PFSK-1 (cell line): ENCODE data around the gene TMEM17.

ENCODE experiments used
- FOXP2 ChIP-seq: optimal IDR thresholded peaks from 2 replicates; pipeline ENCODE3; 2011; ENCODE audit warnings: borderline replicate concordance, control low read depth, inconsistent platforms; ENCODE audit not compliant: insufficient read depth; ENCODE audit errors: extremely low read length, extremely low read depth
- POLR2AphosphoS5 ChIP-seq: IDR thresholded peaks from 2 replicates; pipeline ENCODE4 v1.6.1; 2012; ENCODE audit warnings: low read depth, mild to moderate bottlenecking, control low read depth, low read length, moderate library complexity
- SIN3A ChIP-seq: IDR thresholded peaks from 2 replicates; pipeline ENCODE4 v1.6.1; 2012; ENCODE audit warnings: mild to moderate bottlenecking, low read length, moderate library complexity, borderline replicate concordance; ENCODE audit not compliant: insufficient read depth
- TF ChIP-seq, protein P1 (sequence below), 2 experiments: IDR thresholded peaks; 2 replicates each; pipeline versions ENCODE4 v1.6.1 to v1.8.0; 2011 to 2012; ENCODE audit warnings: low read depth in 2 of 2, low read length in 2 of 2, control low read depth in 1 of 2, inconsistent platforms in 1 of 2, mild to moderate bottlenecking in 1 of 2, moderate library complexity in 1 of 2; ENCODE audit not compliant: insufficient read depth in 1 of 2

DNA sequence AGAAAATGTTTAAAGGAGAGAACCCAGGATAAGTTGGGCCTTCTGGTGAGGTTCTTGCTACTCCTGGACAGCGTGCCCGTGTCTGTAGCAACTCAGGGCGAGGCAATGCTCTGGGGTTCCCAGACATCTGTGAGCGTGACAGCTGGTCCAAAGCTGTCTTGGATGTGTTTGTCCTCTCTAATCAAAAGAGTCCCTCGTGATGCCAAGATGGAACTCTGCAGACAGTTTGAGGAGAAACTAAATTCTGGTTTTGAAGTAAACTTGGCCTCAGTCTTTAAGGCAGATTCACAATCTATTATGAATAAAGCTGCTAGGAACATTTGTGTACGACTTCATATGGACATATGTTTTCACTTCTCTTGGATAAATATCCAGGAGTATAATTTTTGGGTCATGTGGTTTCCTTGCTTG is 47.3 kb downstream of the TMEM17 start:
- TF ChIP-seq, protein P1, sequence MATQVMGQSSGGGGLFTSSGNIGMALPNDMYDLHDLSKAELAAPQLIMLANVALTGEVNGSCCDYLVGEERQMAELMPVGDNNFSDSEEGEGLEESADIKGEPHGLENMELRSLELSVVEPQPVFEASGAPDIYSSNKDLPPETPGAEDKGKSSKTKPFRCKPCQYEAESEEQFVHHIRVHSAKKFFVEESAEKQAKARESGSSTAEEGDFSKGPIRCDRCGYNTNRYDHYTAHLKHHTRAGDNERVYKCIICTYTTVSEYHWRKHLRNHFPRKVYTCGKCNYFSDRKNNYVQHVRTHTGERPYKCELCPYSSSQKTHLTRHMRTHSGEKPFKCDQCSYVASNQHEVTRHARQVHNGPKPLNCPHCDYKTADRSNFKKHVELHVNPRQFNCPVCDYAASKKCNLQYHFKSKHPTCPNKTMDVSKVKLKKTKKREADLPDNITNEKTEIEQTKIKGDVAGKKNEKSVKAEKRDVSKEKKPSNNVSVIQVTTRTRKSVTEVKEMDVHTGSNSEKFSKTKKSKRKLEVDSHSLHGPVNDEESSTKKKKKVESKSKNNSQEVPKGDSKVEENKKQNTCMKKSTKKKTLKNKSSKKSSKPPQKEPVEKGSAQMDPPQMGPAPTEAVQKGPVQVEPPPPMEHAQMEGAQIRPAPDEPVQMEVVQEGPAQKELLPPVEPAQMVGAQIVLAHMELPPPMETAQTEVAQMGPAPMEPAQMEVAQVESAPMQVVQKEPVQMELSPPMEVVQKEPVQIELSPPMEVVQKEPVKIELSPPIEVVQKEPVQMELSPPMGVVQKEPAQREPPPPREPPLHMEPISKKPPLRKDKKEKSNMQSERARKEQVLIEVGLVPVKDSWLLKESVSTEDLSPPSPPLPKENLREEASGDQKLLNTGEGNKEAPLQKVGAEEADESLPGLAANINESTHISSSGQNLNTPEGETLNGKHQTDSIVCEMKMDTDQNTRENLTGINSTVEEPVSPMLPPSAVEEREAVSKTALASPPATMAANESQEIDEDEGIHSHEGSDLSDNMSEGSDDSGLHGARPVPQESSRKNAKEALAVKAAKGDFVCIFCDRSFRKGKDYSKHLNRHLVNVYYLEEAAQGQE (IDR thresholded peaks at IDR 0.05; ENCODE audit: insufficient read depth in 1 of 2, low read depth in 2 of 2, low read length in 2 of 2): no peak
- TF ChIP-seq FOXP2: no peak
- no peak for TF ChIP-seq POLR2AphosphoS5
- TF ChIP-seq SIN3A: no peak
